ENCODE data around the gene NT5E.

DNA sequence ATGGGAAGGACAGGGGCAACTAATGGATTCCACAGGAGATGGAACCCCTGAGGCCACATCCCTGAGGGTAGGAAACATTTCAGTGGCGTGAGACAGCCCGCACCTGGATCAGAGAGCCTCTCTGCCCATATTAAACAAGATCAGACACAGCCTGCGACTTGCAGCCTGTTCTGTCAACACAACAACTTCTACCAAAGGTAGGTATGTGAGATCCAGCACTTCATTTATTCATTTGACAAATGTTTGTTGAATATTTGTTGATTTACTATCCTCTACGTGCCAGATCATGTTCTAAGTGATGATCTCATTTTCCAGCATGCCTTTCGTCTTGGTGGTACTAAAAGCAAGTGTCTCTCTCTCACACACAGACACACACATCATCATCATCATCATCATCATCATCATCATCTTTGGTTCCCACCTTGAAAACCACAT lies 43.2 kb upstream of the NT5E start:
- TF ChIP-seq, protein P1, sequence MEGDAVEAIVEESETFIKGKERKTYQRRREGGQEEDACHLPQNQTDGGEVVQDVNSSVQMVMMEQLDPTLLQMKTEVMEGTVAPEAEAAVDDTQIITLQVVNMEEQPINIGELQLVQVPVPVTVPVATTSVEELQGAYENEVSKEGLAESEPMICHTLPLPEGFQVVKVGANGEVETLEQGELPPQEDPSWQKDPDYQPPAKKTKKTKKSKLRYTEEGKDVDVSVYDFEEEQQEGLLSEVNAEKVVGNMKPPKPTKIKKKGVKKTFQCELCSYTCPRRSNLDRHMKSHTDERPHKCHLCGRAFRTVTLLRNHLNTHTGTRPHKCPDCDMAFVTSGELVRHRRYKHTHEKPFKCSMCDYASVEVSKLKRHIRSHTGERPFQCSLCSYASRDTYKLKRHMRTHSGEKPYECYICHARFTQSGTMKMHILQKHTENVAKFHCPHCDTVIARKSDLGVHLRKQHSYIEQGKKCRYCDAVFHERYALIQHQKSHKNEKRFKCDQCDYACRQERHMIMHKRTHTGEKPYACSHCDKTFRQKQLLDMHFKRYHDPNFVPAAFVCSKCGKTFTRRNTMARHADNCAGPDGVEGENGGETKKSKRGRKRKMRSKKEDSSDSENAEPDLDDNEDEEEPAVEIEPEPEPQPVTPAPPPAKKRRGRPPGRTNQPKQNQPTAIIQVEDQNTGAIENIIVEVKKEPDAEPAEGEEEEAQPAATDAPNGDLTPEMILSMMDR (IDR thresholded peaks at IDR 0.05) = no peak
- TF ChIP-seq POLR2A (IDR thresholded peaks at IDR 0.05) = no peak

All from esophagus squamous epithelium (tissue), 4 donors.